A549 (cell line): ENCODE measurements around the gene DISP1. TPM values are rescaled to one million over a fixed set of nuclear protein-coding genes. Genes with fewer than 3 reads are reported as not detected.

Experiments used
- ATAC-seq, 2 experiments: fragments of 200-7000 bp in 1 of 2; fragments of >200 bp in 1 of 2; cut with Nextera tagmentation in 1 of 2; cut with Tn5 transposase in 1 of 2; 3 replicates each; pipeline versions ENCODE4 v1.8.0 to v1.9.1; 2018 to 2020; ENCODE audit warnings: mild to moderate bottlenecking in 1 of 2, moderate library complexity in 1 of 2
- CTCF ChIA-PET: fragments of 300-600 bp; sonication (Branson Sonifier 250); formaldehyde crosslinking; extraction: SDS; loops from one replicate; lab custom pipeline; 2021; ENCODE audit warnings: antibody characterized with exemption, inconsistent platforms; lab: Yijun Ruan, JAX
- POLR2A ChIA-PET: fragments of 350-600 bp; formaldehyde crosslinking; extraction: SDS; loops from one replicate; lab custom pipeline; 2021; ENCODE audit warnings: antibody characterized with exemption, inconsistent platforms; lab: Yijun Ruan, JAX
- DNase-seq, 2 experiments: peaks; one replicate each; pipeline versions ENCODE4 v3.0.0 to v3.0.0-alpha.2; 2011 to 2016; ENCODE audit warnings: low read depth in 1 of 2, low spot score in 1 of 2
- FAIRE-seq: peaks from 2 replicates; lab custom pipeline; 2011; peaks lifted over from hg19 to GRCh38; lab: Jason Lieb, UNC
- H3K27ac ChIP-seq, 2 experiments: fragments of >200 bp; sonication (Bioruptor Twin); formaldehyde crosslinking; 3 replicates each; pipeline ENCODE4 v1.5.1; 2016 to 2017
- H3K4me1 ChIP-seq: fragments of >200 bp; sonication (Bioruptor Twin); formaldehyde crosslinking; 3 replicates; pipeline ENCODE4 v1.6.1; 2016
- H3K4me2 ChIP-seq: fragments of >200 bp; sonication (Bioruptor Twin); formaldehyde crosslinking; 3 replicates; pipeline ENCODE4 v1.6.1; 2016
- H3K4me3 ChIP-seq: fragments of >200 bp; sonication (Bioruptor Twin); formaldehyde crosslinking; 3 replicates; pipeline ENCODE4 v1.5.1; 2016
- H3K9me3 ChIP-seq: fragments of >200 bp; sonication (Bioruptor Twin); formaldehyde crosslinking; 3 replicates; pipeline ENCODE4 v1.6.1; 2016
- BCL3 ChIP-seq: fragments of >200 bp; sonication (Bioruptor Twin); formaldehyde crosslinking; IDR thresholded peaks from 3 replicates; pipeline ENCODE4 v1.6.1; 2016
- BHLHE40 ChIP-seq: IDR thresholded peaks from 2 replicates; pipeline ENCODE4 v1.6.1; 2012; ENCODE audit warnings: low read depth, low read length, inconsistent platforms
- CEBPB ChIP-seq, 2 experiments: fragments of >200 bp in 1 of 2; sonication (Bioruptor Twin) in 1 of 2; formaldehyde crosslinking in 1 of 2; IDR thresholded peaks; 2 replicates each; pipeline ENCODE4 v1.6.1; 2012 to 2016
- EHF ChIP-seq: fragments of 250-450 bp; sonication (Bioruptor Pico); IDR thresholded peaks from 2 replicates; pipeline ENCODE4 v1.5.0; 2020; ENCODE audit warnings: mild to moderate bottlenecking
- EHMT2 ChIP-seq: fragments of 200-600 bp; sonication (generic); IDR thresholded peaks from 2 replicates; pipeline ENCODE4 v1.6.1; 2016; ENCODE audit warnings: antibody characterized with exemption, low read depth, mild to moderate bottlenecking, moderate library complexity
- ESRRA ChIP-seq: fragments of 150-350 bp; IDR thresholded peaks from 2 replicates; pipeline ENCODE4 v1.6.1; 2014; ENCODE audit warnings: mild to moderate bottlenecking, low read length, borderline replicate concordance
- FOXS1 ChIP-seq: fragments of 250-450 bp; sonication (Bioruptor Pico); IDR thresholded peaks from 2 replicates; pipeline ENCODE4 v1.5.0; 2020; ENCODE audit warnings: mild to moderate bottlenecking, moderate library complexity
- HDAC2 ChIP-seq: fragments of 200-600 bp; sonication (generic); IDR thresholded peaks from 2 replicates; pipeline ENCODE4 v1.6.1; 2016
- HES2 ChIP-seq: fragments of >200 bp; sonication (Bioruptor Twin); formaldehyde crosslinking; IDR thresholded peaks from 2 replicates; pipeline ENCODE4 v1.6.1; 2016
- HEYL ChIP-seq: fragments of 250-450 bp; sonication (Bioruptor Pico); IDR thresholded peaks from 2 replicates; pipeline ENCODE4 v1.8.0; 2021; ENCODE audit warnings: mild to moderate bottlenecking, moderate library complexity
- MAFK ChIP-seq: fragments of 450-650 bp; IDR thresholded peaks from 2 replicates; pipeline ENCODE4 v1.6.1; 2014; ENCODE audit not compliant: partially characterized antibody
- MYC ChIP-seq: IDR thresholded peaks from 2 replicates; pipeline ENCODE4 v1.6.1; 2012; ENCODE audit warnings: mild to moderate bottlenecking, inconsistent platforms, low read length, improper control_type of control experiment, borderline replicate concordance
- NPAS2 ChIP-seq: fragments of 250-450 bp; sonication (Bioruptor Pico); IDR thresholded peaks from 2 replicates; pipeline ENCODE4 v1.8.0; 2022; ENCODE audit warnings: mild to moderate bottlenecking, moderate library complexity, borderline replicate concordance
- NR3C1 ChIP-seq: fragments of >200 bp; sonication (Bioruptor Twin); formaldehyde crosslinking; IDR thresholded peaks from 3 replicates; pipeline ENCODE4 v1.6.1; 2017
- POLR2A ChIP-seq: IDR thresholded peaks from 2 replicates; pipeline ENCODE4 v1.6.1; 2012; ENCODE audit warnings: mild to moderate bottlenecking, low read length
- RAD21 ChIP-seq, 2 experiments: fragments of >200 bp in 1 of 2; sonication (Bioruptor Twin) in 1 of 2; formaldehyde crosslinking in 1 of 2; IDR thresholded peaks in 1 of 2; conservative IDR thresholded peaks in 1 of 2; 2 replicates in 1 of 2; 3 replicates in 1 of 2; pipeline ENCODE4 v1.6.1; 2012 to 2018; ENCODE audit warnings: inconsistent platforms in 1 of 2
- RCOR1 ChIP-seq: fragments of 150-350 bp; IDR thresholded peaks from 2 replicates; pipeline ENCODE4 v1.6.1; 2014; ENCODE audit warnings: antibody characterized with exemption, low read length, low read depth
- REST ChIP-seq: fragments of 200-600 bp; sonication (generic); IDR thresholded peaks from 2 replicates; pipeline ENCODE4 v1.6.1; 2016; ENCODE audit warnings: antibody characterized with exemption, mild to moderate bottlenecking, moderate library complexity
- RFX5 ChIP-seq: fragments of 450-650 bp; IDR thresholded peaks from 2 replicates; pipeline ENCODE4 v1.7.1; 2014; ENCODE audit warnings: antibody characterized with exemption, mild to moderate bottlenecking, moderate library complexity
- TFCP2L1 ChIP-seq: fragments of 250-450 bp; sonication (Bioruptor Pico); IDR thresholded peaks from 2 replicates; pipeline ENCODE4 v1.5.0; 2021; ENCODE audit warnings: mild to moderate bottlenecking
- TP53 ChIP-seq: fragments of 250-450 bp; sonication (Bioruptor Pico); IDR thresholded peaks from 2 replicates; pipeline ENCODE4 v1.5.0; 2021; ENCODE audit warnings: mild to moderate bottlenecking, moderate library complexity
- USF2 ChIP-seq: fragments of 450-650 bp; IDR thresholded peaks from 2 replicates; pipeline ENCODE4 v1.6.1; 2014; ENCODE audit warnings: antibody characterized with exemption
- ZC3H11A ChIP-seq: fragments of 450-650 bp; IDR thresholded peaks from 2 replicates; pipeline ENCODE4 v1.6.1; 2014; ENCODE audit warnings: antibody characterized with exemption, mild to moderate bottlenecking
- ZFP36 ChIP-seq: fragments of 450-650 bp; IDR thresholded peaks from 2 replicates; pipeline ENCODE4 v1.6.1; 2014; ENCODE audit warnings: borderline replicate concordance; ENCODE audit not compliant: partially characterized antibody
- ZNF302 ChIP-seq: fragments of 250-450 bp; sonication (Bioruptor Pico); IDR thresholded peaks from 2 replicates; pipeline ENCODE4 v1.9.0; 2021; ENCODE audit warnings: inconsistent platforms, mild to moderate bottlenecking, moderate library complexity
- WGBS: methylation state at CpG from one replicate; pipeline ENCODE4 v1.1.6; 2017; ENCODE audit errors: missing lambda C conversion rate; 5-methylcytosine and 5-hydroxymethylcytosine counted together
- polyA plus RNA-seq, 4 experiments: library from polyadenylated mRNA; depleted of rRNA in 3 of 4; stranded (reverse); fragments of >200 nt; fragmentation: RNase III in 1 of 4; extraction: RNeasy Plus Mini Kit Qiagen cat#74134 plus additional on column Dnase treatment in 1 of 4; gene quantifications; 2 replicates in 3 of 4; 3 replicates in 1 of 4; pipeline ENCODE4 v1.2.3, GENCODE V29; 2011 to 2017

Gene DISP1
- polyA plus RNA-seq, 2 of the 4 experiments (the other 2 are of a cell fraction): 1.2 to 5.1 TPM

GRCh38 chr1:222781251-222781650 is 33.6 kb upstream of the DISP1 start:
- no peak for FAIRE-seq
- TF ChIP-seq USF2: no peak
- TF ChIP-seq BCL3: no peak
- no peak for TF ChIP-seq HEYL (CRISPR knock-in tag)
- no peak for TF ChIP-seq BHLHE40
- TF ChIP-seq TFCP2L1 (CRISPR knock-in tag): no peak
- no peak for TF ChIP-seq EHMT2
- TF ChIP-seq NR3C1: no peak
- TF ChIP-seq ESRRA: no peak
- no peak for TF ChIP-seq ZNF302 (CRISPR knock-in tag)
- TF ChIP-seq HES2: no peak
- no peak for TF ChIP-seq MYC
- TF ChIP-seq, all 56 proteins: peak for 0
- CTCF ChIA-PET: no interaction called here
- no peak for ATAC-seq
- Histone ChIP-seq H3K4me2 (no peak overlapping the region), H3K9me3 (no peaks in the 10 kb centered on the region), H3K4me1 (peaks cover 20% of the 10 kb centered on the region), H3K4me3 (no peak overlapping the region), H3K27ac (no peak overlapping the region)
- POLR2A ChIA-PET: no interaction called here
- no peak for DNase-seq
- 18% methylated on average over 4 of the region's 4 CpGs for WGBS

- peaks cover 7% of the 10 kb centered on the region for H3K4me1 ChIP-seq
- no peak overlapping the region for H3K27ac ChIP-seq
- ChIA-PET CTCF (interaction anchor here (1.2 to 1.5 kb wide), 3 partner anchors 307 to 451 kb away, joined by 3 to 4 read pairs (median 3); no protein-coding TSS in a partner anchor), POLR2A (no interaction called here)
- no peak overlapping the region for H3K4me2 ChIP-seq
- ATAC-seq (no peak), FAIRE-seq (no peak), DNase-seq (no peak)
- TF ChIP-seq ESRRA: no peak
- no peak for TF ChIP-seq FOXS1
- no peak for TF ChIP-seq HES2
- no peak for TF ChIP-seq RFX5
- TF ChIP-seq ZNF302 (CRISPR knock-in tag): no peak
- no peak for TF ChIP-seq MAFK
- no peak for TF ChIP-seq RAD21 (conservative IDR thresholded peaks at IDR 0.05 in 1 of 2, IDR thresholded peaks at IDR 0.05 in 1 of 2)
- TF ChIP-seq CEBPB (IDR thresholded peaks at IDR 0.05): no peak
- TF ChIP-seq ZC3H11A: no peak
- TF ChIP-seq POLR2A: no peak
- no peak for TF ChIP-seq HEYL (CRISPR knock-in tag)
- no peak for TF ChIP-seq ZFP36
- no peak for TF ChIP-seq REST
- TF ChIP-seq NPAS2 (CRISPR knock-in tag): no peak
- TF ChIP-seq HDAC2: no peak
- TF ChIP-seq TFCP2L1 (CRISPR knock-in tag): no peak
- TF ChIP-seq RCOR1: no peak
- TF ChIP-seq TP53 (CRISPR knock-in tag): no peak
- TF ChIP-seq EHF (CRISPR knock-in tag): no peak
- H3K4me3 ChIP-seq: no peak overlapping the region
- no peaks in the 10 kb centered on the region for H3K9me3 ChIP-seq
These were observed 31.8 kb upstream of the DISP1 start for GRCh38 chr1:222783051-222783450.
